GM03348 (cell line): Measurements from ENCODE around the gene ATG4C.

Source experiments
- DNase-seq: peaks from one replicate; pipeline ENCODE4 v3.0.0; 2012; ENCODE audit warnings: low spot score

ATG4C gene

DNA sequence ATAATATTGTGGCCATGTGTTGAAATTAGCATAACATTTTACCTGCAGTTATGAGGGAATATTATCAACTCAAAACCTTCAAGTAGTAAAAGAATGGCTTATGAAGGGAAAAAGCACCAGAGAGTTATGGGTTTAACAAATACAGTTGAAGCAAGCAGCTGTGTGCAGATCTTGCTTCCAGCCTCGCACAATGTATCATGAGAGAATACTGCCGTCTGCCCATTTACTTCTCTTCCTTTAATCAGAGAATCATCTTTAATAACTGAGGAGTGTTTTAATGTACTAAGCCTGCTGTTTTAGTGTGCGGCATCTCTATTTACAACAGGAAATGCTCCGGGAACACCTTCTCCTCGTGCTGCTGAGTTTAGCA is 120.9 kb downstream of the ATG4C start:
- DNase-seq, result no peak

DNA sequence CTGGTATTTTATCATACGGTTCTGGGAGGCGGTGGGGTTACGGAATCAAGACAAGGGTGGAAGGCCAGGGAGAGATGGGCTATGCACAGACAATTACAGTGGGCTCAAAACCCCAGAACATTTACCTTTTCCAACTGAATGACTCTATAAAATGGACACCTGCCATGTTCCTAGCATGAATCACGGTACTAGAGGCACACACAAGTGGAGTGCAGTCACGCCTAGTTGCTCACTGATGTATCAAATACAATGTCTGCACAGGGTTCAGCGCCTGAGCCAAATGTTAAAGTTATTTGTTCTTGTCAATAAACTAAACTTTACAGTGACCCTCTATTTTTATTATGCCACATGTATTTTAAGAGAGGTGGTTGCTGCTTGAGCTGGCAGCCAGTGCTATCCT is 121.4 kb downstream of the ATG4C start:
- no peak for DNase-seq

DNA sequence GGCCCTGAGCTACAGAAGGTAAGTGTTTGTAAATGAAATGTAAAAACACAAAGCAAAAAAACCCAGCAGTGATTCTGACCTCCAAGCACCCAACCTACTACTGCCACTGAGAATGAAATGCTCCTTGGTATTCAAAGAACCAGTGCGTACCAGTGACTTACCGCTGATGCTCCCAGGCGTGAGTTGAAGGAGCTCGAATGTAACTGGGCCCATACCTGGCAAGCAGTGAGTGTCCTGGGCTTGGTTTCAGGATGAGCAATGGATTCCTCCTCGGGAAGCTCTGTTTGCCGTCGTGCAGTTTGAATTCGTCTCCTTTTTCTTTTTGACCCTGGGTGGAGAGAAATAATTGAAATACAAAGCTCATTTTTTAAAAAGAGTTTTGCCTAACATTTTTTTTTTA is 121.9 kb downstream of the ATG4C start:
- no peak for DNase-seq

DNA sequence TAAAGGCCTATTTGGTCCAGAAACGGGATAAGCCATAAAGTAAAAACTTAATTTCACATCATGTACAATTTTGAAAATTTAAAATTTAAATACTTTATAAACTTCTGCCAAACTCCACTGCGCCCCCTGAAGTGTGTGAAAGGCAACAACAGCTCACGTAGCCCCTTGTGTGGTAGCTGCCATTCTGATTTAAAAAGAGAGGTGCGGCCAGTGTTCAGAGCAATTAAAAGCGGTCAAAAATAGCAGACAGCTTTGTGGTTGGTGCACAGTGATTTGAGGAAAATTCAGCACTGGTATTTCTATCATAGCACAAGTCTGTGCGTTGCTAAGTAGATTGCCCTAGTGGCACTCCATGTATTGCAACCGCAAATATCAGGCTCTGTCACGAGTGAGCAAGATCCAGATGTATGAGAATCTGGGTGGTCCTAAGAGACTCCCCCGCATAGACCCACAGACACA is 122.5 kb downstream of the ATG4C start:
- peak; percentile 20 for DNase-seq

DNA sequence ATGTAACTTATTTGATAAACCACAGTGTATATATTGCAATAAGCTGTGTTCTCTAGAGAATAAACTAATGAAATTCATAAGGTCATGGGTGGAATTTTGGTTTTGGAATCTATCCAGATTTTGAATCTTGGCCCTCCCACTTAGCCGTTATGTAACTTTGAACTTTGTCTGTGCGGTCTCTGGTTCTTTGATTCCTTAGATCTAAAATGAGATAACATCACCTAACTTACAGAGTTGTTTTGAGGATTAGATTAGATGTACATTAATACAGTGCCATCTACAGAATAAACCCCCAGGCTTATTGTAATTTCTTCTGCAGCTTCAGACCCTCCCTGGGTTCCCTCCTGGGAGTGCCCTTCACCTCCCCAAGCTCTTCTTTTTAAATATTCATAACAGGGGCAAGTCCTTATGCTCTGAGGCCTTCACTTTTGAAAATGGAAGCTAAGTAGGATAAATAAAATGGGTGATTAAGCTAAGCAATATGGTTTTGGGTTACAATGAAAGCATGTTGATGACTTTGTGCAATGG is 124.3 kb downstream of the ATG4C start:
- no peak for DNase-seq

DNA sequence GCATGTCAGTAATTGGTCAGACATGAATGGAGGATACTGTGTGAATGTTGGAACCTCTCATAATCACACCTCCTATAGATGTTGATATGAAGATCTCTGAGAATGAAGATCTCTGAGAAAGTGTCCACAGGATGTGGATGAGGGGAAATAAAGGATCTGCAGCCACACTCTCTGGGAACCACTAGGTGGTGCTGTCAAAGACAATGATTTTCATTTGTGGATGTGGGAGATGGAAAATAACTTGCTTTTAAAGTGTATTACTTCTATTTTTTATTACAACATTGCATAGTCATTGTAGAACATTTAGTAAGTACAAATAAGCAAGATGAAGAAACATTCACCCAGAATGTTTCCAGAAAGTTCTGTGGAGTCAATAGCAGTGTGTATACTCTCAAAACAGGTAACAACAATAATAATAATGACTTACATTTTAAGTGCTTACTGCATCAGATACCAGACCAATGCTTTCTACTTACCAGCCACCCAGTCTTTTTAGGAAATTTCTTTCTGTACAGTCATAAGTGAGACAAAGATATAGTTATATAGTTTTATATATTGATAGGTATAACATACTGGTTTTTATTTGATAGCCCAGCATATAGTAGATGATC is 128.2 kb downstream of the ATG4C start:
- peak; percentile 51 for DNase-seq
